ENCODE data around the gene KMT2C.

KMT2C gene

GRCh38 chr7:152142976-152143595 lies 292.7 kb downstream of the KMT2C start:
- DNase-seq (ENCODE audit: low spot score): no peak
- no peak for TF ChIP-seq CTCF (IDR thresholded peaks at IDR 0.05; ENCODE audit: extremely low read depth, missing control alignments)

GRCh38 chr7:152140560-152140959 lies 295.2 kb downstream of the KMT2C start:
- no peak for TF ChIP-seq CTCF (IDR thresholded peaks at IDR 0.05; ENCODE audit: extremely low read depth, missing control alignments)
- DNase-seq (ENCODE audit: low spot score): no peak

- no peak for TF ChIP-seq CTCF (IDR thresholded peaks at IDR 0.05; ENCODE audit: extremely low read depth, missing control alignments)
- no peak for DNase-seq (ENCODE audit: low spot score)
These were observed 295.7 kb downstream of the KMT2C start for GRCh38 chr7:152140067-152140466.

GRCh38 chr7:152137476-152138025 lies 298.3 kb downstream of the KMT2C start:
- no peak for DNase-seq (ENCODE audit: low spot score)
- no peak for TF ChIP-seq CTCF (IDR thresholded peaks at IDR 0.05; ENCODE audit: extremely low read depth, missing control alignments)

GRCh38 chr7:152136686-152137085 lies 299.1 kb downstream of the KMT2C start:
- DNase-seq (ENCODE audit: low spot score): no peak
- TF ChIP-seq CTCF (IDR thresholded peaks at IDR 0.05; ENCODE audit: extremely low read depth, missing control alignments): no peak

- no peak for DNase-seq (ENCODE audit: low spot score)
- no peak for TF ChIP-seq CTCF (IDR thresholded peaks at IDR 0.05; ENCODE audit: extremely low read depth, missing control alignments)
These were observed 302.0 kb downstream of the KMT2C start for GRCh38 chr7:152133804-152134203.

- no peak for TF ChIP-seq CTCF (IDR thresholded peaks at IDR 0.05; ENCODE audit: extremely low read depth, missing control alignments)
- DNase-seq (ENCODE audit: low spot score): no peak
These were observed 303.0 kb downstream of the KMT2C start for GRCh38 chr7:152132812-152133211.

All from GM20000 (cell line).